Measurements from ENCODE around the gene GRM1.

GRCh38 chr6:146041282-146041681 lies 12.4 kb downstream of the GRM1 start:
- peak; percentile 48 for TF ChIP-seq CTCF (IDR thresholded peaks at IDR 0.05; ENCODE audit: low read length)
- TF ChIP-seq EZH2 (IDR thresholded peaks at IDR 0.05; ENCODE audit: borderline replicate concordance, low read length), result no peak
